DND-41 (cell line): Measurements from ENCODE around the gene PPIP5K2.
A peak's percentile ranks its signal among the peaks of the same experiment; 100 is the strongest.
"Not testable (repeated sequence)": the region's sequence is repeated elsewhere in the genome, so short reads cannot be mapped to it uniquely, and the experiment has no call there.

Source experiments
- ATAC-seq: fragments of 200-7000 bp; cut with Tn5 transposase; 3 replicates; pipeline ENCODE4 v1.9.1; 2021; ENCODE audit warnings: low read depth; ENCODE audit not compliant: insufficient read depth
- DNase-seq: peaks from one replicate; pipeline ENCODE4 v3.0.0-alpha.2; 2020
- H2AFZ ChIP-seq: 2 replicates; pipeline ENCODE4 v1.6.0; 2012; ENCODE audit warnings: low read depth, low read length
- H3K27ac ChIP-seq: 2 replicates; pipeline ENCODE4 v1.5.1; 2012; ENCODE audit warnings: low read length, inconsistent platforms
- H3K27me3 ChIP-seq: fragments of 200-600 bp; sonication (generic); 2 replicates; pipeline ENCODE4 v1.6.0; 2012; ENCODE audit warnings: low read length, mild to moderate bottlenecking, inconsistent platforms; ENCODE audit not compliant: insufficient read depth, poor library complexity
- H3K36me3 ChIP-seq: 2 replicates; pipeline ENCODE4 v1.5.1; 2012; ENCODE audit warnings: low read length, inconsistent platforms; ENCODE audit not compliant: insufficient read depth
- H3K4me1 ChIP-seq: 2 replicates; pipeline ENCODE4 v1.5.1; 2012; ENCODE audit warnings: mild to moderate bottlenecking, low read length; ENCODE audit not compliant: insufficient read depth
- H3K4me2 ChIP-seq: 2 replicates; pipeline ENCODE4 v1.6.0; 2012; ENCODE audit warnings: mild to moderate bottlenecking, moderate library complexity, low read length, inconsistent platforms; ENCODE audit not compliant: insufficient read depth
- H3K4me3 ChIP-seq, 2 experiments: fragments of 200-600 bp in 1 of 2; shearing (Covaris generic) in 1 of 2; 2 replicates each; pipeline ENCODE4 v1.5.1; 2012 to 2016; ENCODE audit warnings: inconsistent platforms in 2 of 2, low read length in 2 of 2, mild to moderate bottlenecking in 2 of 2, low read depth in 1 of 2, moderate library complexity in 1 of 2
- H3K79me2 ChIP-seq: 2 replicates; pipeline ENCODE4 v1.6.0; 2012; ENCODE audit warnings: low read length, inconsistent platforms; ENCODE audit not compliant: insufficient read depth
- H3K9ac ChIP-seq: 2 replicates; pipeline ENCODE4 v1.6.0; 2012; ENCODE audit warnings: low read depth, mild to moderate bottlenecking, inconsistent platforms, low read length, moderate library complexity
- H3K9me3 ChIP-seq: 2 replicates; pipeline ENCODE4 v1.5.1; 2012; ENCODE audit warnings: low read length, moderate library complexity, mild to moderate bottlenecking, inconsistent platforms; ENCODE audit not compliant: insufficient read depth, severe bottlenecking
- H4K20me1 ChIP-seq: 2 replicates; pipeline ENCODE4 v1.6.0; 2012; ENCODE audit warnings: low read length; ENCODE audit not compliant: insufficient read depth
- EZH2 ChIP-seq: IDR thresholded peaks from 3 replicates; pipeline ENCODE4 v1.6.1; 2012; ENCODE audit warnings: borderline replicate concordance, low read depth, mild to moderate bottlenecking, moderate library complexity, low read length, inconsistent platforms; ENCODE audit not compliant: severe bottlenecking
- TF ChIP-seq, protein P1 (sequence below): IDR thresholded peaks from 2 replicates; pipeline ENCODE4 v1.5.1; 2012; ENCODE audit warnings: borderline replicate concordance, low read length, moderate library complexity, mild to moderate bottlenecking; ENCODE audit not compliant: poor library complexity, severe bottlenecking; ENCODE audit errors: extremely low read depth

PPIP5K2 gene

DNA sequence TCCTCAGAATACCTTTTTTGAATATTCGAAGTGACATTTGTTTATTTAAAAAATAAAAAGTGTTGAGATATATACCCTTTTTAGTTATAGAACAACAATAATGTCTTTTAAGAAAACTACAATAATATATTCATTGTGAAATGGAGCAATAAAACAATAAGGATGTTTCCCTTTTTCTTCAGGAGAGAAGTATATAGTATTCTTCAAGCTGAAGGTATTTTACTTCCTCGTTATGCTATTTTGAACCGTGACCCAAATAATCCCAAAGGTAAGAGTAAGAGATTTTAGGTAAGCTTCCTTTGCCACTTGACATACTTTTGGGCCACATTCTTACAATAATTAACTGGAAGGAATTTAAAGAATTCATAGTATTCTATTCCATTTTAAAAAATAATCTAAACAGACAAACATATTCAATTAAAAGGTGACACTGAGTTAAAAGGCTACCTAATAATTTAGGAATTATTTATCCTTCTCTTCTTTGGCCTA lies 18.1 kb downstream of the PPIP5K2 start:
- Histone ChIP-seq H3K4me2 (no peak overlapping the region), H4K20me1 (no peaks in the 10 kb centered on the region), H3K9me3 (no peaks in the 10 kb centered on the region), H3K36me3 (peaks cover 44% of the 10 kb centered on the region), H2AFZ (no peak overlapping the region), H3K4me3 (no peak overlapping the region), H3K9ac (no peak overlapping the region), H3K27ac (no peak overlapping the region), H3K27me3 (no peaks in the 10 kb centered on the region), H3K79me2 (no peaks in the 10 kb centered on the region), H3K4me1 (no peaks in the 10 kb centered on the region)
- DNase-seq (no peak), ATAC-seq (no peak)
- TF ChIP-seq EZH2, result no peak
- TF ChIP-seq, protein P1, sequence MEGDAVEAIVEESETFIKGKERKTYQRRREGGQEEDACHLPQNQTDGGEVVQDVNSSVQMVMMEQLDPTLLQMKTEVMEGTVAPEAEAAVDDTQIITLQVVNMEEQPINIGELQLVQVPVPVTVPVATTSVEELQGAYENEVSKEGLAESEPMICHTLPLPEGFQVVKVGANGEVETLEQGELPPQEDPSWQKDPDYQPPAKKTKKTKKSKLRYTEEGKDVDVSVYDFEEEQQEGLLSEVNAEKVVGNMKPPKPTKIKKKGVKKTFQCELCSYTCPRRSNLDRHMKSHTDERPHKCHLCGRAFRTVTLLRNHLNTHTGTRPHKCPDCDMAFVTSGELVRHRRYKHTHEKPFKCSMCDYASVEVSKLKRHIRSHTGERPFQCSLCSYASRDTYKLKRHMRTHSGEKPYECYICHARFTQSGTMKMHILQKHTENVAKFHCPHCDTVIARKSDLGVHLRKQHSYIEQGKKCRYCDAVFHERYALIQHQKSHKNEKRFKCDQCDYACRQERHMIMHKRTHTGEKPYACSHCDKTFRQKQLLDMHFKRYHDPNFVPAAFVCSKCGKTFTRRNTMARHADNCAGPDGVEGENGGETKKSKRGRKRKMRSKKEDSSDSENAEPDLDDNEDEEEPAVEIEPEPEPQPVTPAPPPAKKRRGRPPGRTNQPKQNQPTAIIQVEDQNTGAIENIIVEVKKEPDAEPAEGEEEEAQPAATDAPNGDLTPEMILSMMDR, result no peak

DNA sequence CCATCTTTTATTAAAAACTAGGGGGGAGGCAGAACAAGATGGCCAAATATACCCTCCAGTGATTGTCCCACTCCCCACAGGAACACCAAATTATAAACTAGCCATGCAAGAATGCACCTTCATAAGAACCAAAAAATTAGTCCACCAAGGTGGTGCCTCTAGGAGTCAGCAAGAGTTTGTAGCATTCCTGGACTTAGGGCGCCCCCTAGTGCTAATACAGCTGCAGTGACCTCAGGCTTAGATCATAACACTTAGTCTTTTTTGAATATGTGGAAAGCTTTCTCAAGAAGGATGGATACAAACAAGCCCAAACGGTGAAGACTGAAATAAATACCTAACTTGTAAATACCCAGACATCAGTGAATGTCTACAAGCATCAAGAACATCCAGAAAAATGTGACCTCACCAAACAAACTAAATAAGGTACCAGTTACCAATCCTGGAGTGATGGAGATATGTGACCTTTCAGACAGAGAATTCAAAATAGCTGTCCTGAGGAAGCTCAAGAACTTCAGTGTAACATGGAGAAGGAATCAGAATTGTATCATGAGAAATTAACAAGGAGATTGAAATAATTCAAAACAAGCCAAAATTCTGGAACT lies 19.3 kb downstream of the PPIP5K2 start:
- Histone ChIP-seq H3K4me2 (no peak overlapping the region), H3K36me3 (peaks cover 40% of the 10 kb centered on the region), H2AFZ (no peak overlapping the region), H3K27ac (no peak overlapping the region), H3K9ac (no peak overlapping the region), H3K27me3 (no peaks in the 10 kb centered on the region), H3K4me3 (no peak overlapping the region), H4K20me1 (no peaks in the 10 kb centered on the region), H3K9me3 (no peaks in the 10 kb centered on the region), H3K4me1 (no peaks in the 10 kb centered on the region), H3K79me2 (no peaks in the 10 kb centered on the region)
- DNase-seq (peak; percentile 77), ATAC-seq (peak; percentile 99)
- no peak for TF ChIP-seq EZH2
- TF ChIP-seq, protein P1, result peak; percentile 90

DNA sequence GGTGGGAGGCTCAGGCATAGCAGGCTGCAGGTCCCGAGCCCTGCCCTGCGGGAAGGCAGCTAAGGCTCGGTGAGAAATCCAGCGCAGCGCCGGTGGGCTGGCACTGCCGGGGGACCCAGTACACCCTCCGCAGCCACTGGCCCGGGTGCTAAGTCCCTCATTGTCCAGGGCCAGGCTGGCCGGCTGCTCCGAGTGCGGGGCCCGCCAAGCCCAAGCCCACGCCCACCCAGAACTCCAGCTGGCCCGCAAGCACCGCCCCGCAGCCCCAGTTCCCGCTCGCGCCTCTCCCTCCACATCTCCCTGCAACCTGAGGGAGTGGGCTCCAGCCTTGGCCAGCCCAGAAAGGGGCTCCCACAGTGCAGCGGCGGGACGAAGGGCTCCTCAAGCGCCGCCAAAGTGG lies 22.0 kb downstream of the PPIP5K2 start:
- H3K27me3 ChIP-seq, H3K79me2 ChIP-seq, H3K4me1 ChIP-seq, H3K9ac ChIP-seq, H3K4me3 ChIP-seq, H3K27ac ChIP-seq, H2AFZ ChIP-seq, H4K20me1 ChIP-seq, DNase-seq, H3K9me3 ChIP-seq, ATAC-seq, H3K4me2 ChIP-seq: not testable (repeated sequence)
- H3K36me3 ChIP-seq, result peaks cover 26% of the 10 kb centered on the region

DNA sequence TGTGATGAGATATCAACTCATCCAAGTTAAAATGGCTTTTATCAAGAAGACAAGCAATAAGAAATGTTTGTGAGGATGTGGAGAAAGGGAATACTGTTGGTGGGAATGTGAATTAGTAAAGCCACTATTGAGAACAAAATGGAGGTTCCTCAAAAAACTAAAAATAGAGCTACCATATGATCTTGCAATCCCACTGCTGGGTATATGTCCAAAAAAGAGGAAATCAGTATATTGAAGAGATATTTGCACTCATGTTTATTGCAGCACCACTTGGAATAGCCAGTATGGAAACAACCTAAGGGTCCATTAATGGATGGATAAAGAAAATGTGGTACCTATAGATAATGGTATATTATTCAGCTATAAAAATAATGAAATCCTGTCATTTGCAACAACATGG lies 25.1 kb downstream of the PPIP5K2 start:
- Histone ChIP-seq H3K36me3 (peaks cover 15% of the 10 kb centered on the region), H4K20me1 (no peaks in the 10 kb centered on the region), H3K27me3 (no peaks in the 10 kb centered on the region), H2AFZ (no peak overlapping the region), H3K9ac (no peak overlapping the region), H3K9me3 (no peaks in the 10 kb centered on the region), H3K79me2 (no peaks in the 10 kb centered on the region), H3K4me1 (no peaks in the 10 kb centered on the region), H3K4me2 (no peak overlapping the region), H3K27ac (no peak overlapping the region), H3K4me3 (no peak overlapping the region)
- no peak for ATAC-seq
- TF ChIP-seq, protein P1, result no peak
- TF ChIP-seq EZH2, result no peak
- no peak for DNase-seq
